ENCODE results near the gene MYADML2. TPM values are rescaled to one million over a fixed set of nuclear protein-coding genes. Genes with fewer than 3 reads are reported as not detected.

Gene MYADML2
- total RNA-seq, 1 donor from 2014 or later: not detected

DNA sequence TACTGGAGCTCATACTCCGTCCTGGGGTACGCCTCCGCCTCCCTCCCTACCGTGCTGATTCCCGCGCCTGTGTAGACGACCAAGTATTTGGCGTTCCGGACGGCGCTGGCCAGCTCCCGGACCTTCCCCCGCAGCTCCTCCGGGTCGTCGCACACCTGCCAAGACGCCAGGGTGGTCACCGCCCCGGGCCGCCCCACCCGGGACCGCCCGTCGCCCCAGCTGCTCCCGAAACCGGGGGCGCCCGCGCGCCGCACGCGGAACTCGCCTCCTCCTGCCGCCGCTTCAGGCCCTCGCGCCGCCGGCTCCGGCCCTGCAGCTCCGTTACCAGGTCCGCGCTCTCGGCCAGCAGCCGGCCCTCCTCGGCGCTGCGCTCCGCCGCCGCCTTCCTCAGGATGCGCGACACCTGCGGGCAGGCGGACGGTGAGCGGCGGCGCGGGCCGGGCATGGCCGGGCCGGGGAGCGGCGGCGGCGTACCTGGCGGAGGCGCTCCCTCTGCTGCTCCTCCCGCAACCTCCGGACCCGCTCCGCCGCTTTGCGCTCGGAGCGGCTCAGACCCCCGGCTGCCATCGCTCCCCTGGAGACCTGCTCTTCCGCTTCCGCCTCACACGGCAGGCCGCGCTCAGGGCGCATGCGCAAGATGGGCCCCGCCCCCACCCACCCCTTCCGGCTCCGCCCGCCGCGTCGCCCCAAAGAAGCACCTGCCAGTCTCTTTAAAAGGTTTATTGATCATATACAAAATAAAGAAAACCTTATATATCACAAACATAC is 29.3 kb downstream of the MYADML2 start, which contains the start of gene SIRT7:
SIRT7 (minus strand) TSS at position 612 of the 768 bp plus-strand sequence; CDS start at position 567, 45 bp downstream.
- TF ChIP-seq, protein P1, sequence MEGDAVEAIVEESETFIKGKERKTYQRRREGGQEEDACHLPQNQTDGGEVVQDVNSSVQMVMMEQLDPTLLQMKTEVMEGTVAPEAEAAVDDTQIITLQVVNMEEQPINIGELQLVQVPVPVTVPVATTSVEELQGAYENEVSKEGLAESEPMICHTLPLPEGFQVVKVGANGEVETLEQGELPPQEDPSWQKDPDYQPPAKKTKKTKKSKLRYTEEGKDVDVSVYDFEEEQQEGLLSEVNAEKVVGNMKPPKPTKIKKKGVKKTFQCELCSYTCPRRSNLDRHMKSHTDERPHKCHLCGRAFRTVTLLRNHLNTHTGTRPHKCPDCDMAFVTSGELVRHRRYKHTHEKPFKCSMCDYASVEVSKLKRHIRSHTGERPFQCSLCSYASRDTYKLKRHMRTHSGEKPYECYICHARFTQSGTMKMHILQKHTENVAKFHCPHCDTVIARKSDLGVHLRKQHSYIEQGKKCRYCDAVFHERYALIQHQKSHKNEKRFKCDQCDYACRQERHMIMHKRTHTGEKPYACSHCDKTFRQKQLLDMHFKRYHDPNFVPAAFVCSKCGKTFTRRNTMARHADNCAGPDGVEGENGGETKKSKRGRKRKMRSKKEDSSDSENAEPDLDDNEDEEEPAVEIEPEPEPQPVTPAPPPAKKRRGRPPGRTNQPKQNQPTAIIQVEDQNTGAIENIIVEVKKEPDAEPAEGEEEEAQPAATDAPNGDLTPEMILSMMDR (IDR thresholded peaks at IDR 0.05; ENCODE audit: insufficient read depth, low read length, severe bottlenecking): no peak
- Histone ChIP-seq H3K27me3 (ENCODE audit: control insufficient read depth, insufficient read depth, low read length) (no peaks in the 10 kb centered on the region), H3K4me3 (ENCODE audit: low read depth, low read length) (peak within 1 kb of the TSS; percentile 46), H3K36me3 (ENCODE audit: control insufficient read depth, insufficient read depth, low read length) (peaks cover 42% of the 10 kb centered on the region)
- DNase-seq (ENCODE audit: low read depth): peak; percentile 48
- FAIRE-seq: no peak

DNA sequence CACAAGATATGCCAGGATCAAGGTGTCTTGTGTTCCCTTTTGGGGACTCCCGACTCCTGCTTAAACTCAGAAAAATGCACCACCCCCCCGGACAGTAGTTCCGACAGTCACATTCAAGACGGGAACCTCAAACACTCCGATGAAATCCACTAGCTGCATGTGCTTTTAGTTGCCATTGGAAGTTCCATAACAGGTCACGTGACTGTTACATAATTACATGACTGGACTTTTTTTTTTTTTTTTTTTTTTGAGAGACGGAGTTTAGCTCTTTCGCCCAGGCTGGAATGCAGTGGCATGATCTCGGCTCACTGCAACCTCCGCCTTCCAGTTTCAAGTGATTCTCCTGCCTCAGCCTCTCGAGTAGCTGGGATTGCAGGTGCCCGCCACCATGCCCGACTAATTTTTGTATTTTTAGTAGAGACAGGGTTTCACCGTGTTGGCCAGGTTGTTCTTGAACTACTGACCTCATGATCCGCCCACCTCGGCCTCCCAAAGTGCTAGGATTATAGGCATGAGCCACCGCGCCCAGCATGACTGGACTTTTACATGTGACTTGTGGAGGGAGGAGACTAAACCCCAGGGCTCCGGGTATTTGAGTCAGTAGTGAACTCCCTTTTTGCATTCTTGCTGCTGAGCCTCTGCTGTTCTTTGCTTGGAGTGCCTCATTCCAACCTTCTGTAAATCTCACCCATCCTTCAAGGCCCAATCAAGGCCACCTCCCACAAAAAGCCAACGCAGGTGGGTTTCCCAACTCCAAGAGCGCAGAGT is 30.6 kb downstream of the MYADML2 start:
- TF ChIP-seq, protein P1 (IDR thresholded peaks at IDR 0.05; ENCODE audit: insufficient read depth, low read length, severe bottlenecking): no peak
- no peak for FAIRE-seq
- DNase-seq (ENCODE audit: low read depth): peak; percentile 84
- H3K36me3 ChIP-seq (ENCODE audit: control insufficient read depth, insufficient read depth, low read length): peaks cover 45% of the 10 kb centered on the region
- no peaks in the 10 kb centered on the region for H3K27me3 ChIP-seq (ENCODE audit: control insufficient read depth, insufficient read depth, low read length)
- peak overlapping the region; percentile 46 for H3K4me3 ChIP-seq (ENCODE audit: low read depth, low read length)

DNA sequence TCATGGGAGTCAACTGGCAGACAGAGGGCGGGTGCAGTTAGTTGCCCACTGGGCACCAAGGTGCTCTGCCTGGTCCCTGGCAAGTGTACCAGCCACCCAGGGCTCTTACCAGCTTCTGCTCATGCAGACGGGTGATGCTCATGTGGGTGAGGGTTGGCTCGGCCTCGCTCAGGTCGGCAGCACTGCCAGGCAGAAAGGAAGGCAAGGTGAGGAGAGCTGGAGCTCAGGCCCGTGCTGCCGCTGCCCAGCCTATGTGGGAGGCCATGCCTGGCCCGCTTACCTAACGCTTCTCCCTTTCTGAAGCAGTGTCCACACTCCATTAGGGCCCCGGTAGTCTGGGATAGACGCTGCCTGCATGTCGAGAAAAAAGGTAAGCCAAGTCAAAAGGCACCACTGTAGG is 31.7 kb downstream of the MYADML2 start:
- H3K36me3 ChIP-seq (ENCODE audit: control insufficient read depth, insufficient read depth, low read length): peaks cover 39% of the 10 kb centered on the region
- TF ChIP-seq, protein P1 (IDR thresholded peaks at IDR 0.05; ENCODE audit: insufficient read depth, low read length, severe bottlenecking): no peak
- no peaks in the 10 kb centered on the region for H3K27me3 ChIP-seq (ENCODE audit: control insufficient read depth, insufficient read depth, low read length)
- no peak overlapping the region for H3K4me3 ChIP-seq (ENCODE audit: low read depth, low read length)
- FAIRE-seq: no peak
- DNase-seq (ENCODE audit: low read depth): no peak

DNA sequence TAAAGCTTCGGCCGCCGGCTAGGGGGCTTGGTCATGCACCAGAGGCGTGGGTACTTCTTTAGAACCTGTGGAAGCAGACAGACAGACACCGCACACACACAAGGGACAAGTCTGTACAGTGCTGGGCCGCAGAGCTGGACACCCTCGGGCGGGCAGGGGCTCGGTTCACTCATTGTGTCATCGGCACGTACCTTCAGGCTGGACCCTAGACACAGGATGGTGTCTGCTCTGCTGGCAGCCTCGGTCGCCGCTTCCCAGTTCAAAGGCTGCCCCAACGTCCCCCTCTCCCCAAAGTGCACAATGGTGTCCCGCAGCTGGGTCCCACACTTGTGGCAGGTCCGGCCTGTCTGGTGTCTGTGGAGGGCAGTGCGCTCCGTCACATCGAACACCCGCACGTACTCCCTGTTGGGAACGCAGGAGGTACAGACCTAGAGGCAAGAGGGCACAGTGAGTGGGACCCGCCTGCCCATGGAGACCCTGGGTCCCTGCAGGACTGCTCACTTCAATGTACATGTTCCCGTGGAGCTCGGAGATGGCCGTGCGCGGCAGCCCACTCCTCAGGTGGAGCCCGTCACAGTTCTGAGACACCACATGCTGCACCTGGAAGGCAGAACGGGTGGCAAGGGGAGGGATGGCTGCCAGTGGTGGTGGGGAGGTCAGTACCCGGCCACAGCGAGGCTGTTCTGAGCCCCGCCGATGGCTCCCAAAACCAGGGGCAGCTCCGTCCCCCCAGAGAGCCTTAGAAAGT is 32.8 kb downstream of the MYADML2 start:
- Histone ChIP-seq H3K4me3 (ENCODE audit: low read depth, low read length) (no peak overlapping the region), H3K36me3 (ENCODE audit: control insufficient read depth, insufficient read depth, low read length) (peaks cover 38% of the 10 kb centered on the region), H3K27me3 (ENCODE audit: control insufficient read depth, insufficient read depth, low read length) (no peaks in the 10 kb centered on the region)
- TF ChIP-seq, protein P1 (IDR thresholded peaks at IDR 0.05; ENCODE audit: insufficient read depth, low read length, severe bottlenecking): no peak
- no peak for DNase-seq (ENCODE audit: low read depth)
- FAIRE-seq: no peak

DNA sequence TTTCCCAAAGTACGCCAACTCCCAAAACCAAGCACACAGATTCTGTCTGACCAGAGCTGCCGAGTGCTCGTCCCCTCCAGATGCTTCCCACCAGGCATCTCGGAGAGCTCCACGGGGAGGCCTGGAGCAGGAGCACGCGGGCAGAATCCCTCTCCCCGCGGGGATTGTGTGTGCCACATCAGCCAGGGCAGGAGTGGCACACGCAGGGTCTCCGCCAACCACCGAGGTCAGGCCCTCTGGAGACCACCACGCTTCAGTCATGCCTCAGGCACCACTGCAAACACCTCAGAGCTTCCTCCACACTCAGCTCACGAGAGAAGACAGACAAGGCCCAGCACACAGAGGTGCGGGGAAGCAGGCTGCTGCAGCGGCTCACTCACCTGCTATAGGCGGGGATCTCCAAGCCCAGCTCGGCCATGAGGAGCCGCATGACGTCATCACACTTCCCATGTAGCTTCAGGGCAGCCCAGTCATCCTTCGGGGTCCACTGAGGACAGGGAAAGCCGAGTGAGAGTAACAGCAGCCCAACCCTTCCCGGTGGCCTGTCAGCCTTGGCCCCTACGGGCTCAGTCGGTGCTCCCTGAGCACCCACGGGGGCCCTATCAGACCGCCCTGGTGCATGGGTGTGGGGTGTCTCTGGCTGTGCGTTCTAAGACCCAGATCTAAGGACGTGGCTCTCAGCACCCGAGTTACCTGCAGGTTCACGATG is 33.5 kb downstream of the MYADML2 start:
- H3K4me3 ChIP-seq (ENCODE audit: low read depth, low read length): no peak overlapping the region
- peaks cover 45% of the 10 kb centered on the region for H3K36me3 ChIP-seq (ENCODE audit: control insufficient read depth, insufficient read depth, low read length)
- no peaks in the 10 kb centered on the region for H3K27me3 ChIP-seq (ENCODE audit: control insufficient read depth, insufficient read depth, low read length)
- TF ChIP-seq, protein P1 (IDR thresholded peaks at IDR 0.05; ENCODE audit: insufficient read depth, low read length, severe bottlenecking): no peak
- FAIRE-seq (no peak), DNase-seq (ENCODE audit: low read depth) (no peak)
